WTC11 (cell line): ENCODE results near the gene SHFL.

Source experiments
- CTCF ChIP-seq: fragments of 200-600 bp; IDR thresholded peaks from 2 replicates; pipeline ENCODE4 v1.8.0; 2022; ENCODE audit warnings: antibody characterized with exemption
- EMX1 ChIP-seq: fragments of 250-450 bp; sonication (Bioruptor Pico); IDR thresholded peaks from 2 replicates; pipeline ENCODE4 v1.8.0; 2021; ENCODE audit warnings: mild to moderate bottlenecking
- ETV6 ChIP-seq: sonication (generic); formaldehyde crosslinking; IDR thresholded peaks from 2 replicates; pipeline ENCODE4 v1.8.1; 2022; ENCODE audit warnings: mild to moderate bottlenecking, missing genetic modification reagents
- MAX ChIP-seq: sonication (generic); formaldehyde crosslinking; IDR thresholded peaks from 2 replicates; pipeline ENCODE4 v1.8.0; 2022; ENCODE audit warnings: mild to moderate bottlenecking, missing genetic modification reagents
- MLX ChIP-seq: sonication (generic); formaldehyde crosslinking; IDR thresholded peaks from 2 replicates; pipeline ENCODE4 v1.8.1; 2023; ENCODE audit warnings: mild to moderate bottlenecking, missing genetic modification reagents, moderate library complexity
- NFYB ChIP-seq: sonication (generic); formaldehyde crosslinking; conservative IDR thresholded peaks from 2 replicates; pipeline ENCODE4 v1.8.0; 2022; ENCODE audit warnings: low read depth, missing genetic modification reagents
- TF ChIP-seq, protein P1 (sequence below): sonication (generic); formaldehyde crosslinking; IDR thresholded peaks from 2 replicates; pipeline ENCODE4 v1.8.1; 2023; ENCODE audit warnings: mild to moderate bottlenecking, missing genetic modification reagents
- TF ChIP-seq, protein P2 (sequence below): sonication (generic); formaldehyde crosslinking; IDR thresholded peaks from 2 replicates; pipeline ENCODE4 v1.8.1; 2022; ENCODE audit warnings: mild to moderate bottlenecking, moderate library complexity, missing genetic modification reagents

DNA sequence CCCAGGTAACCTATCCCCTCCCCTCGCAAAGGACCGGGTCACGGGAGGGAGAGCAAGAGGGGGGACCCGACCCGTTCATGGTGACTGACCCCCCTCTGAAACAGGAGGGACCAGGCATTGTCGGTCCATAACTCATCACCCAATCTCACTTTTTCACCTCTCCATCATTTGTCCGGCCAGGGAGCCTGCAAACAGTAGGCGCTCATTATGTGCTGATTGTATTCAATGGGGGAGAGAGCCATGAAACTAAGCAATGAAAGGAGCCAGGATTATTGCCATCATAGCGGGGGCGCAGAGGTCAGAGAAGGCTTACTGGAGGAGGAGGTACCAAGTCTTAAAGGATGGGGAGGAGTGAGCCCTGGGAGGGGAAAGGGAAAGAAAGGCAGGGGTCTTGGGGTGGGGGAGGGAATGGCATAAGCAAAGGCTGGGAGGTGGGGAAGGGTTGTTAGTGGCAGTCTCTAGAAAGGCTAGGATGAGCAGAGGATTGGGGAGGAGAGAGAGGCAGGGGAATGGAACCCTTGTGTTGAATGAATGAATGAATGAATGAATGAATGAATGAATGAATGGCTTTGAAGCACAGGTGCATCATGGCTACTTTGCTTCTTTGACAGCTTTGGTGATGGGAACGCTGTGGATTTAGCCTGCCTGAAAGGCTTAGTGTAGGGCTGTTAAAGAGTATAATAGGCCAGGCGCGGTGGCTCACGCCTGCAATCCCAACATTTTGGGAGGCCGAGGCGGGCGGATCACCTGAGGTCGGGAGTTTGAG, 1.4 kb downstream of the SHFL start:
- TF ChIP-seq MAX (CRISPR knock-in tag) (no peak), NFYB (no peak), CTCF (no peak), EMX1 (CRISPR knock-in tag) (no peak), ETV6 (no peak), MLX (CRISPR knock-in tag) (no peak)
- TF ChIP-seq, protein P1, sequence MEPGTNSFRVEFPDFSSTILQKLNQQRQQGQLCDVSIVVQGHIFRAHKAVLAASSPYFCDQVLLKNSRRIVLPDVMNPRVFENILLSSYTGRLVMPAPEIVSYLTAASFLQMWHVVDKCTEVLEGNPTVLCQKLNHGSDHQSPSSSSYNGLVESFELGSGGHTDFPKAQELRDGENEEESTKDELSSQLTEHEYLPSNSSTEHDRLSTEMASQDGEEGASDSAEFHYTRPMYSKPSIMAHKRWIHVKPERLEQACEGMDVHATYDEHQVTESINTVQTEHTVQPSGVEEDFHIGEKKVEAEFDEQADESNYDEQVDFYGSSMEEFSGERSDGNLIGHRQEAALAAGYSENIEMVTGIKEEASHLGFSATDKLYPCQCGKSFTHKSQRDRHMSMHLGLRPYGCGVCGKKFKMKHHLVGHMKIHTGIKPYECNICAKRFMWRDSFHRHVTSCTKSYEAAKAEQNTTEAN (CRISPR knock-in tag) = no peak
- TF ChIP-seq, protein P2, sequence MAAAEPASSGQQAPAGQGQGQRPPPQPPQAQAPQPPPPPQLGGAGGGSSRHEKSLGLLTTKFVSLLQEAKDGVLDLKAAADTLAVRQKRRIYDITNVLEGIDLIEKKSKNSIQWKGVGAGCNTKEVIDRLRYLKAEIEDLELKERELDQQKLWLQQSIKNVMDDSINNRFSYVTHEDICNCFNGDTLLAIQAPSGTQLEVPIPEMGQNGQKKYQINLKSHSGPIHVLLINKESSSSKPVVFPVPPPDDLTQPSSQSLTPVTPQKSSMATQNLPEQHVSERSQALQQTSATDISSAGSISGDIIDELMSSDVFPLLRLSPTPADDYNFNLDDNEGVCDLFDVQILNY = no peak
